GM19397 (cell line): ENCODE data around the gene ANKRD40.
"Not testable (repeated sequence)": the region's sequence is repeated elsewhere in the genome, so short reads cannot be mapped to it uniquely, and the experiment has no call there.

Source experiments
- ATAC-seq: cut with Tn5 transposase; IDR thresholded peaks from one replicate; pipeline ENCODE4 v1.9.1; 2021; ENCODE audit warnings: mild to moderate bottlenecking, moderate library complexity; ENCODE audit not compliant: unreplicated experiment

The ANKRD40 gene

DNA sequence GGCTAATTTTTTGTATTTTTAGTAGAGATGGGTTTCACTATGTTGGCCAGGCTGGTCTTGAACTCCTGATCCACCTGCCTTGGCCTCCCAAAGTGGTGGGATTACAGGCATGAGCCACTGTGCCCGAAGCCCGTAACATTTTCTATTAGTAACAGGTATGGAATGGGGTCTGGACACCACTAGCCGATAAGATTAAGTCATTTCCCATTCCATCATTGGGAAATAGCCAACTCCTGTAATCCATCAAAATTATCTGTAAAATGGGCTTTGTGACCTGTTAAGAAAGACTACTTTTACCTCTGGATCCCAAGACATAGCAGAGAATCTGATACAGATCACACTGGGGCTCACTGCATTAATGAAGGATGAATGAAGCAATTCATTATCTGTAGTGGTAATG lies 7.8 kb upstream of the ANKRD40 start:
- ATAC-seq = no peak

- ATAC-seq = no peak
Observed at GRCh38 chr17:50712641-50713040, 4.9 kb upstream of the ANKRD40 start.

DNA sequence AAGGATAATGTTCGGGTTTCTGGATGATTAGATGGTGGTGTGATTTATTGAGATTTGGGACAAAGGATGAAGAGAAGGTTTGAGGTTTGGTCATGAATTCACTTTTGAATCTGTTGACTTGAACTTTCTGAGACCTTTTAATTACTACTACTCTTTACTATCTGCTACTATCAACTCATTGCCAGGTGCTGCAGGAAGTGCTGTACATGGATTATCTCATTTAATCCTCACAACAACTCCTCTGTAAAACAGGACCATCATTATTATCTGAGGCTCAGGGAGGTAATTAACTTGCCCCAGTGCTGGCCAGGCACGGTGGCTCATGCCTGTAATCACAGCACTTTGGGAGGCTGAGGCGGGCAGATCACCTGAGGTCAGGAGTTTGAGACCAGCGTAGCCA lies 2.9 kb upstream of the ANKRD40 start:
- no peak for ATAC-seq

DNA sequence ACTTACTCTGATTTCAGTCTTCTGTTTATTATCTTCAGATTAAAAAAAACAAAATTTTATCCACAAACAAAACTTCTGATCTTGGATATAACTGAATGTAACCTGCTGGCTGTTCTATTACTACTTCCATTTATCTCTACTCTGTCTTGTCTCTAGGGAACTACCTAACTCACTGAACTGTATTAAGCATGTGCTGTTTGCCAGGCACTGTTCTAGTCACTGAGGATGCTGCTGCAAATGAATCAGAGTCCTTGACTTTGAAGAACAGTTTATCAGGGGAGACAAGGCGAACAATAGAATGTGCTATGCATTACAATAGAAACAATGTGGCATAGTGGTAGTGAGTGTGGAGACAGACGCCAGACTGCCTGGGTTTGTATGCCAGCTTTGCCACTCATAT lies 2.3 kb upstream of the ANKRD40 start:
- ATAC-seq = no peak

DNA sequence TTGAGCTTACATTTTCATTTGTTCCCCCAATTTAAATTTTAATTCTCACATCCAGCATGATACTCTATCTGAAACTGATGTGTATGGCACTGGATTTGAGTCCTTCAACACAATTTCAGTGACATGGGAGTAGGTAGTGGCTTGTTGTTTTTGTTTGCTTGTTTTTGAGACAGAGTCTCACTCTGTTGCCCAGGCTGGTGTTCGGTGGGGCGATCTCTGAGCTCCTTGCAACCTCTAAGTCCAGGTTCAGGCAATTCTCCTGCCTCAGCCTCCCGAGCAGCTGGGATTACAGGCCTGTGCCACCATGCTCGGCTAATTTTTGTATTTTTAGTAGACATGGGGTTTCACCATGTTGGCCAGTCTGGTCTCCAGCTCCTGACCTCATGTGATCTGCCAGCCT lies 1.3 kb upstream of the ANKRD40 start:
- not testable (repeated sequence) for ATAC-seq

- ATAC-seq = no peak
Observed at GRCh38 chr17:50708050-50709000, 611 bp upstream of the ANKRD40 start.

- ATAC-seq = no peak
Observed at GRCh38 chr17:50703162-50703561, 4.6 kb downstream of the ANKRD40 start.

GRCh38 chr17:50699410-50699809 lies 8.3 kb downstream of the ANKRD40 start:
- ATAC-seq = no peak

GRCh38 chr17:50697663-50698272 lies 9.9 kb downstream of the ANKRD40 start:
- no peak for ATAC-seq

DNA sequence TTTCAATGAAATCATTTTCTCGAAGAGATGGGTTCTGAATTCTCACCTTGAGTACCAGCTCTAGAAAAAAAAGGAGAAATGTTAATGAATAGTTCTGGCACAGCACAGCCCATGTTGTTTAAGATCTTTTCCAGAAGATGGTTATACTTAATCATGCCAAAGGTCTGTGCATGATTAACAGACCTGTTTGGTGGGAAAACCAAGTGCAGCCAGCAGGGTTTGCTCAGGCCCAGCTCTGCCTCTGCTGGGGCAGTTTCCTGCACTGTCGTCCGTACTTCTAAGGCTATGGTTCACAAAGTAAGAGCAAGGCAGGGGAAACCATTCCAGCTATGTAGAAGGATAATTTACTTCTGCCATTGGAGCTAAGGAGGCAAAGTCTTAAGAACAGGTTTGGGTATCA lies 10.7 kb downstream of the ANKRD40 start:
- ATAC-seq = no peak

DNA sequence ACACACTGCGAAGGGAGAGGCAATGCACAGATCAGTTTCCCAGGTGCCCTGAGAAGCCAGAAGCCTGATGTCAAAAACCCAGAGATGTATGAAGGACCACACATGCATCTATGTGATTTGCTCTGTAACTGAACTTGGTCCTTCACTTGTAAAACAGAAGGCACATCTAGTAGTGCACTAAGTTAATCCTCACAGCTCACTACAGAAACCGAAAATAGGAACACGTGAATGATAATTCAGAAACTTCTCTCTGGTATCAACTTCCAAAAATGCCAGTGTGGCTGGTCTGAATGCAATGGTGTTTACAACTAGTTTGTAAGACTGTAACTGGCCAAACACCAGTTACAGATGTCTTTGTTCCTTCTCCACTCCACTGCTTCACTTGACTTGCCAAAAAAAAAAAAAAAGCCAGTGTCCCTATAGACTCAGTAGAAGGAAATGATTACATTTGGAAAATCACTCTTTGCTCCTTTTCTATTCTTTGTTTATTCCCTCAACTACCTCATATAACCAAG lies 11.3 kb downstream of the ANKRD40 start:
- no peak for ATAC-seq

DNA sequence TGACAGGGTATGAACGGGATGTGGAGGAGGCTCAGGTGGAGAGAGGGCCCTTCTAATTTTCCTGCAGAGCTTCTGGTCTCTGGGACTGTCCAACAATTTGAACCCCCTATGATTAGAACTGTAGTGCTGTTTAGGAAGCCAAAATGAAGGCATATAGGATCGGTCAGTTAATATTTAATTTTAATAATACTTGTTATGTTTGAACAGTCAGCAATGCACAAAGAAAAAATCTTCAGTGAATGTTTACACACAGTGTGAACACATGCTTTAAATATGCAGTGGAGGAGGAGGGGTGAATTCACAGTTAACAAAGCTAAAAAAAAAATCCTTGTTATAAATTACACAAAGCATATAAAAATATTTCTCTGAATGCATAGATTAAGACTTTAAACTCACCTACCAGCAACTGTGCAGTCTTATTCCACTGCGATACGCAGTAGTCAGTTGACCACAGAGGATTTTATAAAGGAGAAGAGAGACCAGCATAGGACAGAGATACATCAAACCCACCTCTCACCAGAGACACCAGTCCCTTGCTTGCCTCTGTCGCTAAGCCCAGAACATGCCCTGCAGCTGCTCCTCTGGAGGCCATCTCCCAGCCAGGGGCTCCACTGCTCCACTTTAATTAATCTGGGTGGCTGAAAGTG lies 14.6 kb downstream of the ANKRD40 start:
- no peak for ATAC-seq

DNA sequence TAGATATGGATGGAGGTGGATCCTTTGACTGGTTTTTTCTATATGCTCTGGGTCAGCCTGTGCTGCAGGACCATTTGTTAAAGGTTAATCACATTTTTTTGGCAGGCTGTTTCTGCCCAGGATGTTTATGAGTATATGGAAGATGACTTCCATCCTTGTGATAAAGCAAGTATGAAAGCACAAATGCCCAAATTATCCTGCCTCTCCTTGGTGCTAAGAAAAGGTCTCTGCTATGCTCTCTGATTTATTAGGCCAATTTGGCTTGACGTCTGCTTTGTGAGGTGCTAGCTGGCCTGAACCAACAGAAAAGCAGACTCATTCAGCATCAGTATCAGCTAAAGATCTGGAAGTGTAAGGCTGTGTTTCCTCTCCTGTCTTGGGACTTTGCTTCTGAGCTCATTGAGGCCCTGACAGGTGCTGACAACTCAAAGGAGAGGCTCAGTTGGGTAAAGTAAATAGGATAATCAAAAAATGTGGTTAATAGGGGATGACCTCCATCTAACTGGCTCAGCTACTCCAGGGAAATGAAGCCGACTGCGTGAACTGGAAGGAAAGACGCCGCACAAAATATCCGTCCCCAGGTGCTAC lies 15.2 kb downstream of the ANKRD40 start:
- no peak for ATAC-seq

GRCh38 chr17:50691550-50692447 lies 15.9 kb downstream of the ANKRD40 start:
- ATAC-seq = no peak

GRCh38 chr17:50690887-50691549 lies 16.7 kb downstream of the ANKRD40 start:
- no peak for ATAC-seq

DNA sequence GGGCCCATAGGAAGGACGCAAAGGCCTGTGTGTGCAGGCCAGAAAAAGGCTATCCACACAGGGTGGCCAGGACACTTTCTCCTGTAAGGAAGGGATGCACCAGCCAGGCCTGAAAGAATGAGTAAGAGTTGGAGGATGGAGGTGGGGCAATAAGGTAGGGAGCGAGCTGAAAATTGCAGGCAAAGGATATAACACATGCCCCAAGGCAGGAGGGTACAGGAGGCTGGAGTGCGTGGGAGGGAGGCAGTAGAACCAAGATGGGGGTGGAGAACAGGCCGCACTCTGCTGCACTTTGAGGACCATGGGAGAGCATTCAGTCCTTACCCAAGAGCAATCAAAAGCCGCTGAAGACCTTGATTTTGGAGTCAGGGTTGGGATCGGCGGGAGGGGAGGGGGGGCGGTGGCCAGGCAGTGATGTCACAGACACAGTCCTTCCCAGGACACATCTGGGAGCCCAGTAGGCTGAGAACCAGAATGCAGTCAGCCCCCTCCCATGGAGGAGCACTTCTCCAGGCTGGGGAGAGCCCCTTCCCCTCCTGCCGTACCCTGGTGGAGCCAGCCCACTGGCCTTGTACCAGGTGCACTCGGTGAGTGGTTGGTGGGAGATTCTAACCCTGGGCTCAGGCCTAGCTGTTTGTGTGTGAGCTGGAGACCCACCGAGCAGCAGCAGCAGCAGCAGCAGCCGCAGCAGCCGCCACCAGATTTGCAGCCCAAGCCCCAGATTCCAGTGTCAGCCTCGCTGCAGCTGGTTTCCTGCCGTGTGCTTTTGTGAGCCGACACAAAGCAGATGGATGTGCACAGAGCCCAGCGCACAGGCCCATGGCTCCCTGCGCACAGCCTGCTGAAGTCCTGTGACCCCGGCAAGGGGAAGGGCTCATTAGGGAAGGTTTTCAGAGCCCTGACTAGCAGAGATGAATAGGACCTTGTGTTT lies 17.5 kb downstream of the ANKRD40 start:
- ATAC-seq = no peak

- ATAC-seq = no peak
Observed at GRCh38 chr17:50689251-50689650, 18.5 kb downstream of the ANKRD40 start.

DNA sequence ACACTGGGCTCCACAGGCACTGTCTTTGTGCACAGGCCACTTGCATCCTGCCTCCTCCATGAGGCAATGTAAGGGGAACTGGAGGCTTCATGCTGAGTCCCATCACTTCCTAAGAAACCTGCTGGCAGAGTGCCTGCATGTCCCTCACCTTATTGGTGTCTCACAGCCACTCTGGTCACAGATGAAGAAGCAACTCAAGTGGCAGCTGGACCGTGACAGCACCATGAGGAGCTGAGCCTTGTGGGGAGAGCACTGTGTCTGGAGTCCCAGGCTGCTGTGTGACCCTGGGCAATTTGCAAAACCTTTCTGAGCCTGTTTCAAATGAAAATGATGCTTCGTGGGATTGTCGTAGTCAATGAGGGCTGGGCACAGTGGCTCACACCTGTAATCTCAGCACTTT lies 19.5 kb downstream of the ANKRD40 start:
- ATAC-seq = no peak
